Loucy (cell line): ENCODE measurements around the gene ZNF438.

Source experiments
- CTCF ChIP-seq: fragments of 200-600 bp; sonication (generic); conservative IDR thresholded peaks from 2 replicates; pipeline ENCODE4 v1.5.1; 2014; ENCODE audit warnings: mild to moderate bottlenecking, antibody characterized with exemption, low read length
- EZH2phosphoT487 ChIP-seq: fragments of 200-600 bp; IDR thresholded peaks from 2 replicates; pipeline ENCODE4 v1.6.1; 2018; ENCODE audit warnings: antibody characterized with exemption, mild to moderate bottlenecking, moderate library complexity, borderline replicate concordance

- TF ChIP-seq CTCF, result no peak
- no peak for TF ChIP-seq EZH2phosphoT487
These were observed 170.4 kb downstream of the ZNF438 start for GRCh38 chr10:30861221-30861620.
